HG03520 (cell line): Measurements from ENCODE around the gene FZD7.

Experiments
- ATAC-seq: cut with Tn5 transposase; IDR thresholded peaks from one replicate; pipeline ENCODE4 v1.9.1; 2021; ENCODE audit warnings: mild to moderate bottlenecking, moderate library complexity; ENCODE audit not compliant: unreplicated experiment

The FZD7 gene

DNA sequence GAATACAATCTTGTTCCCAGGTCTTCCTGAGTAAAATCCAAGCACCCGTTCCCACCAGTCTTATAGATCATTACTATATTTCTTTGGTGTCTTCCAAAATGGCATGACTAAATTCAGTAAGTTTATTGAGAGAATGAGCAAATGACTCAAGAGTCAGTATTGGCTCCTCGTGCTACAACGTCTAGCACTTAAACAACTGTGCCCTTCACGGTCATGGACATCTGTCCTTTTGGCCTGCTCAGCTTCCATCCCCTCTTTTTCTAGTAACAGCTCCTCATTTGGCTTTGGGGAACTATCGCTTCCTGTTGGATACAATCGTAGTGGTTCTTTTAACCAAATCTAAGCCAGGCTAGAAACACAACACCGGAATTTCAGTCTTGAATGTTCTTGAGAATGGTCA, 24.1 kb upstream of the FZD7 start:
- no peak for ATAC-seq

- no peak for ATAC-seq
Observed at GRCh38 chr2:202014318-202014717, 19.3 kb upstream of the FZD7 start.

GRCh38 chr2:202014759-202015211, 18.9 kb upstream of the FZD7 start:
- no peak for ATAC-seq

DNA sequence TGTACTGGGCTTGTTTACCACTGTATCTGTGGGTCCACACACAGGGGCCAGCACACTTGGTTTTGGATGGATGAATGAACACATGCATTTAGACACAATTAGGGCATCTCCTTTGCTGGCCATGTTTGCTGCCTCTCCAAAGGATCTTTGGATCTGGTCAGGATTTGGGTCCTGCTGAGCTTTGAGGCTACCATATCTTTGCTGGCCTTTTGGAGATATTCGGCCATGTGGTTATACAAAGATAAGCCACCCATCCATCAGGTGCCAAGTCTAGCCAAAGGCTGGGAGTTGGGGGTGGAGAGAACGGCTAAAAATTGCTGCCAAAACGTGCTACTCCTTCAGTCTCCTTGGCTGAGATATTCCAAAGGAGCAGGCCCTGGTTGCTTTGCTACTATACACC, 18.2 kb upstream of the FZD7 start:
- no peak for ATAC-seq

DNA sequence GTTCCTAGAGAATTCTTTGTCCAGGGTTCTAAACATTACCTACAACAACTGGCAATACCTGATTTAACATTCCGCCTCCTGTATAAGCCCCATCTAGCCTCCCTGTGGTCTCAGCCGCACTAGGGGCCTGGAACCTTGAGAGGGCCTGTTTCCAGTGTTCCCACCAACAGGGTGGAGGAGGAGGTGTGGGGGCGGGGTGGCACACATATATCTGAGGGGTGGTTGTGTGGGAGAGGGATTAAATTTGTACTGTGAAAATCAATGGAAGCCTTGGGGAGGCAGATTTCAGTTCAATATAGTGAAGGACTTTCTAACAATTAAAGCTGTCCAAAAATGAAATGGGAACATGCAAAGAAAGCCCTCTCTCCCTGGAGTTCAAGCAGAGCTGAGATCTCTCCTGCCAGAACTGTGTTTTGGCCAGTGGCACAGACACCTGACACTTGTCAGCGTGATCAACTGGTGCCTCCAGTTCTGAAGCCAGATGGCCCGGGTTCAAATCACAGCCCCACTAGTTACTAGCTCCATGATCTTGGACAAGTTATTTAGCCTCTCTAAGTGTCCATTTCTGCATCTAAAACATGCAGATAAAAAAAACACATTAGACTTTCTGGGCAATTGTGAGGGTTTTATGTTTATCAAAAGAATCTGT, 17.0 kb upstream of the FZD7 start:
- ATAC-seq, result no peak

GRCh38 chr2:202017940-202018339, 15.7 kb upstream of the FZD7 start:
- ATAC-seq, result no peak

DNA sequence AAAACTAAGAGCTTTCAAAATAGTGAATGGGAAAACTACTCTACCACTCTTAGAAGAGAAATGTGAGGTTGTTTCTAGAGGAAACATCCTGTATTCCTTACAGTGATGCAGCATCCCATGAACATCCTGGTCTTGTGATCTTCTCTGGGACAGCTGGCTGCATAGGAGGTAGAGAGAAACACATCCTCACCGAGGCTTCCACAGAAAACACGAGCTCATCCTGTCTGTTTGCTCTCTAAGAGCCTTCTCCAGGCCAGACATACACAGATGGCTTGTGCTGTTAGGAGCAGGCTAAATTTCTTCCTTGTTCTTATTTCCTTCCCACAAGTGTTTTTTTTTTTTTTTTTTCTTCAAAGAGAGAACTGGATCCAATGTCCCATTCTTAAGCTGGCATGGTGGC, 14.7 kb upstream of the FZD7 start:
- ATAC-seq, result no peak

DNA sequence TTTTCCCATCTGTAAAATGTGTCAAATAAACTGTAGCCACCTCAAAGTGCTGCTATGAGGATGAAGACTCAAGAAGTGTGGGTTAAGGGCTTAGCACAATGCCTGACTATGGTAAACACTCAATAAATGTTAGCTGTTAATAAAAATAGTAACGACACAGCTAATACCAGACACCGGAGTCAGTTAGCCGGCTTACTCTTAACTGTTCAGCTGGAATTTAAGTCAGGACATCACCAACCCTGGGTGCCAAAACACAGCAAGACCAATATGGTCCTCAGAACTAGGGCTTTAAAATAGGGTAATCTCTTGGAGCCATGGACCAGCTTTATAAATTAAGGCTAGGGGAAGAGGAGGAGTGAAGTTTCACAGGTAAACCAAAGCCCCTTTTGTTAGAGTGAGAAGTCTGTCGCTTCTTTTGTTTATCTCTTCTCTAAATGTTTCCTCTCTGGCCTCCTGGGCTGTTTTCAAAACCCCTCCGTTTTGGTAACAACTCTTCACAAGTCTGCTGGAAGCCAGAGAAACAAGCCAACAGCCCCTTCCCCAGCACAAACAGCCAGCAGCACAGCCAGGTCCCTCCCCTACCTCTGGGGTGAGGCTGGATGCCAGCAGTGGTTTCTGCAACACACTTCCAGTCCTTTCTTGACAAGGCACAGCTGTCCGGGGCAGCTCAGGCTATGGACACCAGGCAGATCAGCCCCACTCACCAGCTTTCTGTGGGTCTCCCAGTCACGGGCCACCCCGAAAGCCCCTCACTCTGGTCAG, 13.8 kb upstream of the FZD7 start:
- ATAC-seq, result no peak

DNA sequence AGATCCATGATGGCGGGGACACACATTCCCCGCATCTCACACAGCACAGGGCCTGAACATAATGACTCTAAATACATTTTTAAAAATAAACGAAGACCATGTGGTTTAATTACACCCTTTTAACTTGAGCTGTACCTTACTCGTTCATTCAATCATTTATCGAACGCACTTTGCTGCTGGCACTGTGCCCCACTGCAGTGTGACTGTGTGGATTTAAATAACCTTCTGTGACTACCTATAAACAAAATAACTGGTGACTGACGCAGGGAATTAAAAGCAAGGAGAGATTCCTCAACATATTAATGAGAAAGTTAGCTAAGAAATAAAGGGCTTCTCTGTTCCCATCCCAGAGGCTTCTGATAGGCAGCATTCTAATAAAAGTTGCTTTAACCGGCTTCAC, 10.9 kb upstream of the FZD7 start:
- ATAC-seq, result no peak

GRCh38 chr2:202023198-202023903, 10.3 kb upstream of the FZD7 start:
- ATAC-seq, result no peak

DNA sequence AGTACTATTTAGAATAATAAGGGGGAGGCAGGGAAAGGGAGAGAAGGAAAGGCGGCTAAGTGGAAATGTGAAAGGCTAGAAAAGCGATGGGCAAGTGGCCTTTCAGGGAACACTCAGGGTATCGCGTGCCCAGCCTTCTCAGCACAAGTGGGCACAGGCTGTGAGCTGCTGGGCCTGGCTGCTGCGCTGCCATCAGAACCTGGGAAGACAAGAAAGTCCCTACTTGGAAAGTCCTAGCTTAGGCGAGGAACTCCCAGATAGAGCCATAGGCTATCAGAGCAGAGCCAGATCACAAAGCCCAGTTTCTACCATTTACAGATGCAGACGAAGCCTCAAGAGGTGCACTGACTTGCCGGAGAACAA, 9.8 kb upstream of the FZD7 start:
- ATAC-seq, result no peak

- ATAC-seq, result no peak
Observed at GRCh38 chr2:202024871-202025270, 8.8 kb upstream of the FZD7 start.

- ATAC-seq, result no peak
Observed at GRCh38 chr2:202025816-202026215, 7.8 kb upstream of the FZD7 start.

- no peak for ATAC-seq
Observed at GRCh38 chr2:202026507-202026906, 7.1 kb upstream of the FZD7 start.

DNA sequence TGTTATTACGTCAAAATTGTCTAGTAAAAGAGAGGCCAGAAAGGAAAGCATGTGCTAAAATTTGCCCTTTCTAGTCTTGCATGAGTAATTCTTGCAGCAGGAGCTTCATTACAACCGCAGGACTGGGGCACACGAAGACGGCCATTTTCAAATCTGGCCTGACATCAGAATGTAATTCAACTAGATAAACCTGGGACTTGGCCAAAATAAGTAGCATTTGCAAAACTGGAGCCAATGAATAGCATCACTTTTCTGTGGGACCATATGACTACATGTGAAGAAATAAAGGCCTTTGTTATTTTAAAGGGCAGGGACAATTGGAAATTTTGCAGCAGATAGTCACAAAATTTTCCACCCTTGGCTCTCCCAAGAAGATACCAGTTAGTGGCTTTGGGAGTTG, 3.0 kb upstream of the FZD7 start:
- no peak for ATAC-seq

DNA sequence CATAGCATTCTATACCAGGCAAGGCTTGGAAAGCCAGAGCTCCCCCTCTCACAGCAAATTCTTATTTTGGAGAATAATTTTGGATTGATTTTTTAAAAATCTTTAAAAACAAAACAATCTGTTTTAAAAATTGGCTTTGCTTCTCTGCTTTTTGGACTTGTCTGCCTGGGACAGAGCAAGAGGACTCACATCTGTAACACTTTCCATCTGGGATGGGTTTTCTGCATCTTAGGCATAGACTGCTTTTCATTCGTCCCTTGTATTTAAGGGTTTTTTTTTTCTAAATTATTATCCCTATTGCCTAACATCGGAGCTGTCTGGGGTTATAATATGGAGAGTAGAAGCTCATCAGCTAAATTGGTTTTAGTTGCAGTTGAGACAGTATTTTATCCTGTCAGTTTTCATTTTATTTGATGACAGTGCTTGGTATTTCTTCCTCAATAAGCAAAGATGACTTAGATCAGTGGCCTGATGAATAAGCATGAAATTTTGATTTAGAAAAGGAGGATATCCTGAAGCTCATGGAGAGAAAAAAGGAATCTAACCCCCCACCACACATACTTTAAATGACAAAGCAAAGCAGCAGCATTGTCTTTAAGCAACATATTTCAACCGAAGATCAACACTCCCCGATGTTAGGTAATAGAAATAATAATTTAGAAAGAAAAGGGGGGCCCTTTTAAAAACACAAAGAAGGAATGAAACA, 2.3 kb upstream of the FZD7 start:
- no peak for ATAC-seq

- no peak for ATAC-seq
Observed at GRCh38 chr2:202032846-202033316, 774 bp upstream of the FZD7 start.

DNA sequence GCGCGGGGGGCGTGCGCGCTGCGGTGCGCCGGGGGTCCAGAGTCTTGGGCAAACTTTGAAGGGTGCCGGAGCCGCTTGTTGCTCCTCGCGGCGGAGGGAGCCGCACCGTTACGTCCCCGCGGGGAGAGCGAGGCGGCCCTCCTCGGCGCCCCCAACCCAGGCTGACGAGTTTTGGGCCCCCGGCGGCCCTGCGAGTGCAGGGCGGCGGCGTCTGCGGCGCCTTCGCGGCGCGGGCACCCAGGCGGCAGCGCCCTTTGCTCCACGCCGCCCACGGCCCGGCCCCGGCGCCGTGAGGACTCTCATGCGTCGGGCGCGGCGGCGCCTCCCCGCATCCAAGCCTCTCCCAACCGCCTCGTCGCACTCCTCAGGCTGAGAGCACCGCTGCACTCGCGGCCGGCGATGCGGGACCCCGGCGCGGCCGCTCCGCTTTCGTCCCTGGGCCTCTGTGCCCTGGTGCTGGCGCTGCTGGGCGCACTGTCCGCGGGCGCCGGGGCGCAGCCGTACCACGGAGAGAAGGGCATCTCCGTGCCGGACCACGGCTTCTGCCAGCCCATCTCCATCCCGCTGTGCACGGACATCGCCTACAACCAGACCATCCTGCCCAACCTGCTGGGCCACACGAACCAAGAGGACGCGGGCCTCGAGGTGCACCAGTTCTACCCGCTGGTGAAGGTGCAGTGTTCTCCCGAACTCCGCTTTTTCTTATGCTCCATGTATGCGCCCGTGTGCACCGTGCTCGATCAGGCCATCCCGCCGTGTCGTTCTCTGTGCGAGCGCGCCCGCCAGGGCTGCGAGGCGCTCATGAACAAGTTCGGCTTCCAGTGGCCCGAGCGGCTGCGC, 814 bp downstream of the FZD7 start:
- peak; percentile 18 for ATAC-seq

DNA sequence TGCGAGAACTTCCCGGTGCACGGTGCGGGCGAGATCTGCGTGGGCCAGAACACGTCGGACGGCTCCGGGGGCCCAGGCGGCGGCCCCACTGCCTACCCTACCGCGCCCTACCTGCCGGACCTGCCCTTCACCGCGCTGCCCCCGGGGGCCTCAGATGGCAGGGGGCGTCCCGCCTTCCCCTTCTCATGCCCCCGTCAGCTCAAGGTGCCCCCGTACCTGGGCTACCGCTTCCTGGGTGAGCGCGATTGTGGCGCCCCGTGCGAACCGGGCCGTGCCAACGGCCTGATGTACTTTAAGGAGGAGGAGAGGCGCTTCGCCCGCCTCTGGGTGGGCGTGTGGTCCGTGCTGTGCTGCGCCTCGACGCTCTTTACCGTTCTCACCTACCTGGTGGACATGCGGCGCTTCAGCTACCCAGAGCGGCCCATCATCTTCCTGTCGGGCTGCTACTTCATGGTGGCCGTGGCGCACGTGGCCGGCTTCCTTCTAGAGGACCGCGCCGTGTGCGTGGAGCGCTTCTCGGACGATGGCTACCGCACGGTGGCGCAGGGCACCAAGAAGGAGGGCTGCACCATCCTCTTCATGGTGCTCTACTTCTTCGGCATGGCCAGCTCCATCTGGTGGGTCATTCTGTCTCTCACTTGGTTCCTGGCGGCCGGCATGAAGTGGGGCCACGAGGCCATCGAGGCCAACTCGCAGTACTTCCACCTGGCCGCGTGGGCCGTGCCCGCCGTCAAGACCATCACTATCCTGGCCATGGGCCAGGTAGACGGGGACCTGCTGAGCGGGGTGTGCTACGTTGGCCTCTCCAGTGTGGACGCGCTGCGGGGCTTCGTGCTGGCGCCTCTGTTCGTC, 1.7 kb downstream of the FZD7 start:
- ATAC-seq, result no peak
